H9 (cell line): ENCODE data around the gene FAM219A. TPM values are rescaled to one million over a fixed set of nuclear protein-coding genes. Genes with fewer than 3 reads are reported as not detected.

Source experiments
- DNase-seq: peaks from one replicate; pipeline ENCODE4 v3.0.0-alpha.2; 2017
- H2AFZ ChIP-seq: one replicate; pipeline ENCODE4 v1.6.1; 2013; ENCODE audit warnings: mild to moderate bottlenecking, low read length, control low read depth, moderate library complexity
- H2AK5ac ChIP-seq: 2 replicates; pipeline ENCODE4 v1.6.1; 2013; ENCODE audit warnings: low read length, control low read depth, mixed read lengths; ENCODE audit not compliant: insufficient read length
- H2BK120ac ChIP-seq: one replicate; pipeline ENCODE4 v1.6.1; 2013; ENCODE audit warnings: low read depth, mild to moderate bottlenecking, low read length, control low read depth, inconsistent platforms; ENCODE audit not compliant: poor library complexity, severe bottlenecking
- H2BK12ac ChIP-seq: 2 replicates; pipeline ENCODE4 v1.6.1; 2013; ENCODE audit warnings: low read length, control low read depth, mixed read lengths, low read depth; ENCODE audit not compliant: insufficient read length
- H2BK15ac ChIP-seq: 2 replicates; pipeline ENCODE4 v1.6.1; 2013; ENCODE audit warnings: low read depth, low read length, control low read depth
- H2BK20ac ChIP-seq: one replicate; pipeline ENCODE4 v1.6.1; 2013; ENCODE audit warnings: low read depth, mild to moderate bottlenecking, low read length, control low read depth, inconsistent platforms; ENCODE audit not compliant: poor library complexity, severe bottlenecking
- H2BK5ac ChIP-seq: 2 replicates; pipeline ENCODE4 v1.6.1; 2013; ENCODE audit warnings: low read length, control low read depth, mixed read lengths; ENCODE audit not compliant: insufficient read length
- H3K14ac ChIP-seq: 2 replicates; pipeline ENCODE4 v1.6.1; 2013; ENCODE audit warnings: low read length, control low read depth; ENCODE audit not compliant: insufficient read depth
- H3K18ac ChIP-seq: 2 replicates; pipeline ENCODE4 v1.6.1; 2013; ENCODE audit warnings: low read depth, mild to moderate bottlenecking, mixed read lengths, low read length, control low read depth; ENCODE audit not compliant: insufficient read length
- H3K23ac ChIP-seq: 2 replicates; pipeline ENCODE4 v1.6.1; 2013; ENCODE audit warnings: low read length, control low read depth, mixed read lengths, low read depth; ENCODE audit not compliant: insufficient read length
- H3K23me2 ChIP-seq: 2 replicates; pipeline ENCODE4 v1.6.1; 2013; ENCODE audit warnings: low read depth, mild to moderate bottlenecking, mixed read lengths, low read length, control low read depth; ENCODE audit not compliant: insufficient read length, poor library complexity, severe bottlenecking
- H3K27ac ChIP-seq: 2 replicates; pipeline ENCODE4 v1.5.1; 2013; ENCODE audit warnings: low read length, control low read depth, mixed read lengths, low read depth; ENCODE audit not compliant: insufficient read length
- H3K27me3 ChIP-seq: 2 replicates; pipeline ENCODE4 v1.6.1; 2013; ENCODE audit warnings: low read length, control low read depth, inconsistent platforms; ENCODE audit not compliant: insufficient read depth
- H3K4ac ChIP-seq: 2 replicates; pipeline ENCODE4 v1.6.1; 2013; ENCODE audit warnings: low read depth, mild to moderate bottlenecking, control low read depth, inconsistent platforms, low read length, moderate library complexity
- H3K4me1 ChIP-seq: 2 replicates; pipeline ENCODE4 v1.6.1; 2013; ENCODE audit warnings: low read length, control low read depth, inconsistent platforms; ENCODE audit not compliant: insufficient read depth
- H3K4me2 ChIP-seq: 2 replicates; pipeline ENCODE4 v1.6.1; 2013; ENCODE audit warnings: low read length, control low read depth, mixed read lengths; ENCODE audit not compliant: insufficient read length, insufficient read depth
- H3K56ac ChIP-seq: 2 replicates; pipeline ENCODE4 v1.6.1; 2013; ENCODE audit warnings: low read depth, mild to moderate bottlenecking, mixed read lengths, low read length, control low read depth; ENCODE audit not compliant: insufficient read length
- H3K79me1 ChIP-seq: 2 replicates; pipeline ENCODE4 v1.6.1; 2013; ENCODE audit warnings: low read depth, mild to moderate bottlenecking, moderate library complexity, low read length, control low read depth, inconsistent platforms; ENCODE audit not compliant: insufficient read depth, poor library complexity, severe bottlenecking
- H3K79me2 ChIP-seq: 2 replicates; pipeline ENCODE4 v1.6.1; 2013; ENCODE audit warnings: low read length, control low read depth, inconsistent platforms; ENCODE audit not compliant: insufficient read depth
- H3K9ac ChIP-seq: 2 replicates; pipeline ENCODE4 v1.6.1; 2013; ENCODE audit warnings: low read length, control low read depth, mixed read lengths; ENCODE audit not compliant: insufficient read length; ENCODE audit errors: extremely low read depth
- H3K9me3 ChIP-seq: one replicate; pipeline ENCODE4 v1.6.1; 2013; ENCODE audit warnings: low read depth, low read length, inconsistent platforms; ENCODE audit not compliant: control insufficient read depth
- H3T11ph ChIP-seq: one replicate; pipeline ENCODE4 v1.6.1; 2013; ENCODE audit warnings: mild to moderate bottlenecking, low read length, control low read depth, inconsistent platforms
- H4K20me1 ChIP-seq: one replicate; pipeline ENCODE4 v1.6.1; 2013; ENCODE audit not compliant: control insufficient read depth, insufficient read length, insufficient read depth
- H4K5ac ChIP-seq: 2 replicates; pipeline ENCODE4 v1.6.1; 2013; ENCODE audit warnings: low read depth, mild to moderate bottlenecking, mixed read lengths, low read length, control low read depth; ENCODE audit not compliant: insufficient read length
- H4K8ac ChIP-seq: replicated peaks from 2 replicates; pipeline ENCODE4 v1.6.1; 2013; ENCODE audit warnings: low read length, control low read depth, mixed read lengths, low read depth; ENCODE audit not compliant: insufficient read length
- H4K91ac ChIP-seq: 2 replicates; pipeline ENCODE4 v1.6.1; 2013; ENCODE audit warnings: low read depth, mild to moderate bottlenecking, moderate library complexity, mixed read lengths, low read length, control low read depth; ENCODE audit not compliant: insufficient read length
- H3K27ac Mint-ChIP-seq, 3 experiments: 2 replicates in 2 of 3; 3 replicates in 1 of 3; pipeline ENCODE4 v1.8.0; 2020 to 2021; ENCODE audit warnings: mixed read lengths in 3 of 3, mild to moderate bottlenecking in 1 of 3, moderate library complexity in 1 of 3
- H3K27me3 Mint-ChIP-seq: 2 replicates; pipeline ENCODE4 v1.8.0; 2021; ENCODE audit warnings: low read depth, mild to moderate bottlenecking, moderate library complexity, mixed read lengths
- H3K36me3 Mint-ChIP-seq, 3 experiments: 2 replicates in 2 of 3; 3 replicates in 1 of 3; pipeline ENCODE4 v1.8.0; 2020 to 2021; ENCODE audit warnings: low read depth in 3 of 3, mixed read lengths in 3 of 3; ENCODE audit not compliant: insufficient read depth in 1 of 3
- H3K4me1 Mint-ChIP-seq, 2 experiments: 2 replicates each; pipeline ENCODE4 v1.8.0; 2020; ENCODE audit warnings: mixed read lengths in 2 of 2
- H3K4me3 Mint-ChIP-seq, 2 experiments: 2 replicates in 1 of 2; 3 replicates in 1 of 2; pipeline ENCODE4 v1.8.0; 2020 to 2021; ENCODE audit warnings: mild to moderate bottlenecking in 2 of 2, mixed read lengths in 2 of 2, moderate library complexity in 1 of 2
- H3K9me3 Mint-ChIP-seq, 2 experiments: 2 replicates in 1 of 2; 3 replicates in 1 of 2; pipeline ENCODE4 v1.8.0; 2020; ENCODE audit warnings: mild to moderate bottlenecking in 2 of 2, mixed read lengths in 2 of 2, moderate library complexity in 1 of 2
- CTCF ChIP-seq: fragments of 200-600 bp; sonication (generic); conservative IDR thresholded peaks from 3 replicates; pipeline ENCODE4 v1.8.0; 2021; ENCODE audit warnings: antibody characterized with exemption, mild to moderate bottlenecking
- WGBS: extraction: QIAGEN DNeasy Blood & Tissue Kit; methylation state at CpG from one replicate; pipeline ENCODE4 v1.1.7; 2013; ENCODE audit warnings: missing lambda C conversion rate, low lambda C conversion rate, mixed read lengths; ENCODE audit not compliant: insufficient read length; ENCODE audit errors: extremely low coverage; 5-methylcytosine and 5-hydroxymethylcytosine counted together
- total RNA-seq: library from RNA; stranded (reverse); gene quantifications from 2 replicates; pipeline ENCODE4 v1.2.1, GENCODE V29; 2021

FAM219A gene
- total RNA-seq, 1 experiment from 2014 or later, result 16.7 TPM

GRCh38 chr9:34392511-34392910 is 65.9 kb downstream of the FAM219A start:
- H3K56ac ChIP-seq, result no peak overlapping the region
- no peak overlapping the region for H3K9ac ChIP-seq
- peaks cover 13% of the 10 kb centered on the region for H3K27me3 Mint-ChIP-seq
- no peak overlapping the region for H2BK5ac ChIP-seq
- WGBS, result no CpG with 5 or more reads among the region's 1 CpG
- H3K36me3 Mint-ChIP-seq, result no peaks in the 10 kb centered on the region
- no peak overlapping the region for H3T11ph ChIP-seq
- H3K4me3 Mint-ChIP-seq, result no peak overlapping the region
- H3K27ac Mint-ChIP-seq, result no peak overlapping the region
- no peak overlapping the region for H3K23ac ChIP-seq
- H2BK15ac ChIP-seq, result no peak overlapping the region
- no peaks in the 10 kb centered on the region for H3K79me1 ChIP-seq
- no peak overlapping the region for H3K27ac ChIP-seq
- H4K5ac ChIP-seq, result no peak overlapping the region
- H2BK20ac ChIP-seq, result no peak overlapping the region
- H3K4me1 Mint-ChIP-seq, result no peaks in the 10 kb centered on the region
- no peaks in the 10 kb centered on the region for H3K9me3 Mint-ChIP-seq
- H3K4me1 ChIP-seq, result no peaks in the 10 kb centered on the region
- no peak overlapping the region for H3K18ac ChIP-seq
- H4K91ac ChIP-seq, result no peak overlapping the region
- H3K14ac ChIP-seq, result no peak overlapping the region
- H4K20me1 ChIP-seq, result no peaks in the 10 kb centered on the region
- no peak for TF ChIP-seq CTCF
- no peak overlapping the region for H2BK120ac ChIP-seq
- DNase-seq, result no peak
- no peaks in the 10 kb centered on the region for H3K79me2 ChIP-seq
- H3K27me3 ChIP-seq, result no peaks in the 10 kb centered on the region
- H2AK5ac ChIP-seq, result no peak overlapping the region
- no peak overlapping the region for H2BK12ac ChIP-seq
- H3K4ac ChIP-seq, result no peak overlapping the region
- no peak overlapping the region for H2AFZ ChIP-seq
- no peaks in the 10 kb centered on the region for H3K9me3 ChIP-seq
- H4K8ac ChIP-seq, result no peak overlapping the region
- no peak overlapping the region for H3K4me2 ChIP-seq
- no peaks in the 10 kb centered on the region for H3K23me2 ChIP-seq
